Endodermal cell (in vitro differentiated cells): ENCODE data around the gene PCSK1. TPM values are rescaled to one million over a fixed set of nuclear protein-coding genes. Genes with fewer than 3 reads are reported as not detected.
"Not testable (repeated sequence)": the region's sequence is repeated elsewhere in the genome, so short reads cannot be mapped to it uniquely, and the experiment has no call there.

Experiments used
- DNase-seq: peaks from one replicate; pipeline ENCODE4 v3.0.0-alpha.2; 2017
- H3K27ac ChIP-seq: 2 replicates; pipeline ENCODE4 v1.5.1; 2013; ENCODE audit warnings: mild to moderate bottlenecking, low read depth, low read length, moderate library complexity
- H3K27me3 ChIP-seq: 2 replicates; pipeline ENCODE4 v1.6.1; 2013; ENCODE audit warnings: mild to moderate bottlenecking, low read length, moderate library complexity; ENCODE audit not compliant: insufficient read depth, control insufficient read depth, poor library complexity, severe bottlenecking
- H3K36me3 ChIP-seq: 2 replicates; pipeline ENCODE4 v1.7.0; 2013; ENCODE audit warnings: mild to moderate bottlenecking, low read length, moderate library complexity; ENCODE audit not compliant: control insufficient read depth, insufficient read depth
- H3K4me1 ChIP-seq: one replicate; pipeline ENCODE4 v1.7.0; 2013; ENCODE audit warnings: low read length; ENCODE audit not compliant: control insufficient read depth, insufficient read depth
- H3K4me3 ChIP-seq: 2 replicates; pipeline ENCODE4 v1.5.1; 2013; ENCODE audit warnings: mild to moderate bottlenecking, low read length, moderate library complexity
- H3K9ac ChIP-seq: 2 replicates; pipeline ENCODE4 v1.6.1; 2013; ENCODE audit warnings: mild to moderate bottlenecking, low read length, moderate library complexity; ENCODE audit not compliant: poor library complexity, severe bottlenecking; ENCODE audit errors: extremely low read depth
- H3K9me3 ChIP-seq: 2 replicates; pipeline ENCODE4 v1.6.1; 2013; ENCODE audit warnings: mild to moderate bottlenecking, low read length, moderate library complexity; ENCODE audit not compliant: control insufficient read depth
- H3K27ac Mint-ChIP-seq: 2 replicates; pipeline ENCODE4 v1.8.0; 2020; ENCODE audit warnings: mixed read lengths
- H3K27me3 Mint-ChIP-seq: 2 replicates; pipeline ENCODE4 v1.8.0; 2021; ENCODE audit warnings: mild to moderate bottlenecking, mixed read lengths; ENCODE audit not compliant: insufficient read depth
- H3K36me3 Mint-ChIP-seq: 2 replicates; pipeline ENCODE4 v1.8.0; 2020; ENCODE audit warnings: low read depth, mixed read lengths
- H3K4me1 Mint-ChIP-seq: 2 replicates; pipeline ENCODE4 v1.8.0; 2020; ENCODE audit warnings: mixed read lengths
- H3K4me3 Mint-ChIP-seq: 2 replicates; pipeline ENCODE4 v1.8.0; 2020; ENCODE audit warnings: mild to moderate bottlenecking, moderate library complexity, mixed read lengths
- H3K9me3 Mint-ChIP-seq: 2 replicates; pipeline ENCODE4 v1.8.0; 2020; ENCODE audit warnings: mild to moderate bottlenecking, mixed read lengths
- WGBS, 2 experiments: methylation state at CpG; one replicate each; pipeline versions ENCODE4 v1.1.5 to v1.1.7; 2013; ENCODE audit warnings: missing lambda C conversion rate in 2 of 2, mixed read lengths in 1 of 2; ENCODE audit not compliant: insufficient coverage in 1 of 2, insufficient read length in 1 of 2; 5-methylcytosine and 5-hydroxymethylcytosine counted together
- total RNA-seq, 2 donors: library from RNA; stranded (reverse); fragmentation: NEBNext Ultra II Directional in 1 of 2; extraction: Animal tissue kit (Norgen Biotek cat#: 25700) in 1 of 2; gene quantifications; 2 replicates in 1 of 2; 3 replicates in 1 of 2; pipeline ENCODE4 v1.2.1, GENCODE V29; 2021
- TF ChIP-seq, protein P1 (sequence below): fragments of 200-600 bp; sonication (generic); conservative IDR thresholded peaks from 2 replicates; pipeline ENCODE4 v1.5.0; 2021; ENCODE audit warnings: antibody characterized with exemption, mild to moderate bottlenecking

Gene PCSK1
- total RNA-seq, 2 donors from 2014 or later: not detected

DNA sequence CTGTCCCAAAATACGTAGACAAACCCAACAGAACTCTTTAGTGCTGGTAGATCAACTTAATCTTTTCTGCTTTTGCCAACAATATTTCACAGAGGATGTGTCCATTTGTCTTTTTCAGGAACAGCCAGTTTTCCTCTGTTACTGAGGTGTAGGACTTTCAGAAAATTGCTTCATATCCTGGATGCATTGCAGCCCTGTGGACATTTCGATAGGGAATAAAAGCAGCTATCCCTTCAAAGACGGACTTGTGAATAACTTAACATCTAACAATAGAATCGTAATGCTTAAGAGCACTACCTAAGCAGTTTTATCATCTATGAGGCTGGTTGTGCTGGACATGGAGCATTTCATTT, 59.7 kb downstream of the PCSK1 start:
- no peak overlapping the region for H3K4me3 Mint-ChIP-seq
- no peaks in the 10 kb centered on the region for H3K27me3 Mint-ChIP-seq
- TF ChIP-seq, protein P1, sequence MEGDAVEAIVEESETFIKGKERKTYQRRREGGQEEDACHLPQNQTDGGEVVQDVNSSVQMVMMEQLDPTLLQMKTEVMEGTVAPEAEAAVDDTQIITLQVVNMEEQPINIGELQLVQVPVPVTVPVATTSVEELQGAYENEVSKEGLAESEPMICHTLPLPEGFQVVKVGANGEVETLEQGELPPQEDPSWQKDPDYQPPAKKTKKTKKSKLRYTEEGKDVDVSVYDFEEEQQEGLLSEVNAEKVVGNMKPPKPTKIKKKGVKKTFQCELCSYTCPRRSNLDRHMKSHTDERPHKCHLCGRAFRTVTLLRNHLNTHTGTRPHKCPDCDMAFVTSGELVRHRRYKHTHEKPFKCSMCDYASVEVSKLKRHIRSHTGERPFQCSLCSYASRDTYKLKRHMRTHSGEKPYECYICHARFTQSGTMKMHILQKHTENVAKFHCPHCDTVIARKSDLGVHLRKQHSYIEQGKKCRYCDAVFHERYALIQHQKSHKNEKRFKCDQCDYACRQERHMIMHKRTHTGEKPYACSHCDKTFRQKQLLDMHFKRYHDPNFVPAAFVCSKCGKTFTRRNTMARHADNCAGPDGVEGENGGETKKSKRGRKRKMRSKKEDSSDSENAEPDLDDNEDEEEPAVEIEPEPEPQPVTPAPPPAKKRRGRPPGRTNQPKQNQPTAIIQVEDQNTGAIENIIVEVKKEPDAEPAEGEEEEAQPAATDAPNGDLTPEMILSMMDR: no peak
- peaks cover 5% of the 10 kb centered on the region for H3K4me1 Mint-ChIP-seq
- no peak for DNase-seq
- H3K36me3 Mint-ChIP-seq: no peaks in the 10 kb centered on the region
- Histone ChIP-seq H3K27me3 (no peaks in the 10 kb centered on the region), H3K36me3 (no peaks in the 10 kb centered on the region), H3K9me3 (no peaks in the 10 kb centered on the region), H3K9ac (no peak overlapping the region), H3K4me1 (no peaks in the 10 kb centered on the region), H3K4me3 (no peak overlapping the region), H3K27ac (peak overlapping the region; percentile 56)
- H3K9me3 Mint-ChIP-seq: peaks cover 2% of the 10 kb centered on the region
- H3K27ac Mint-ChIP-seq: no peak overlapping the region
- whole genome bisulfite sequencing, 2 experiments: 82 to 92% methylated on average over 2 to 4 of the region's 4 CpGs

DNA sequence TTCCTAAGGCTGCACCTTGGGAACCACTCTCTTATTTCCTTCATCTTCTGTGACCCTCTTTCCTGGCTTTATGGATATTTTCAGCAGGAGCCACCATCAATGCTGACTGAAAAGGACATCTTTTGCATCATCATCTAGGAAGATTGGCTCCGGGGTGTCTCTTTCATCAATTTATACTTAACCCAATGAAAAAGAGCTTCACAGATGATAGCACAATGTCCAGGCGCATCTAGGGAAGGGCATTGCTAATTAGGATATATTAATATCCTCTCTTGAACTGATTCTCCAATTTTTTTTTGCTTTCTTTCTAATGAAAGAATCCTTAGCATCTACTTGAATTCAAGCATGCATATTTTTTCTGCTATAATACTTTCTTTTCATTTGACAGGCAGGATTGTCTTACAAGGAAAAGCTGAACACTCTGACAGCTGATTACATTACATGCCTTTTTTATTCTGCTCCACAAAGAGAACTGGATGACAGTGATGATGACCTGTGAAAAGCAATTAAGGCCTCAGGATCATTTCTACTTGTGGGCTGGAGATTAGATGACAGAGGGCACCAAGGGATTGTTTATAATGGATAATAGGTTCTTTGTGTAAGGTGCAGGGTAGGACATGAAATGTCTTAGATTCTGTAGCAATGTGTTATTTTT, 60.2 kb downstream of the PCSK1 start:
- Histone ChIP-seq H3K9me3 (no peaks in the 10 kb centered on the region), H3K36me3 (no peaks in the 10 kb centered on the region), H3K9ac (no peak overlapping the region), H3K27ac (peak overlapping the region; percentile 56), H3K4me3 (no peak overlapping the region), H3K27me3 (no peaks in the 10 kb centered on the region), H3K4me1 (no peaks in the 10 kb centered on the region)
- TF ChIP-seq, protein P1: no peak
- Mint-ChIP-seq H3K27me3 (no peaks in the 10 kb centered on the region), H3K36me3 (no peaks in the 10 kb centered on the region), H3K9me3 (peaks cover 5% of the 10 kb centered on the region), H3K4me1 (peaks cover 5% of the 10 kb centered on the region), H3K27ac (no peak overlapping the region), H3K4me3 (no peak overlapping the region)
- WGBS, 2 experiments: 92 to 100% methylated on average over 1 to 2 of the region's 2 CpGs
- no peak for DNase-seq

DNA sequence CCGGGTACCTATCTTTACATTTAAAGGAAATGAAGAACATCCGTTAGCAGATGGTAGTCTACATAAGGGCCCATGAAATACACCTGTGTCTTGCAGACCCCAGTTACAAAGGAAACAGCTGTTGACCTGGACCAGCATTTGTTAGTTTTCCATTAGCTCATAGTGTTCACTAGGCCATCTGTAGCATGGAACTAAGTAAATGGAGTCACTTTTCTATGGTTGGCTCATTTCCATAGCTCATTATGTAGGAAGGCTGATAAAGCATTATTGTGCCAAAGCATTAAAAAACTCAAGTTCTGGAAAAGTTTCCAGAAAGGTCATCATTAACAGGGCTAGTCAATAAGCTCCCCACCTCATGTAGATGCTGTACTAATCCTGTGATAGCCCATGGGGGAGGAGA, 62.1 kb downstream of the PCSK1 start:
- no peaks in the 10 kb centered on the region for H3K27me3 ChIP-seq
- Mint-ChIP-seq H3K27ac (no peak overlapping the region), H3K4me1 (peaks cover 5% of the 10 kb centered on the region), H3K9me3 (peaks cover 8% of the 10 kb centered on the region), H3K4me3 (no peak overlapping the region), H3K27me3 (no peaks in the 10 kb centered on the region), H3K36me3 (no peaks in the 10 kb centered on the region)
- H3K4me3 ChIP-seq: no peak overlapping the region
- TF ChIP-seq, protein P1: no peak
- no peaks in the 10 kb centered on the region for H3K4me1 ChIP-seq
- H3K9ac ChIP-seq: no peak overlapping the region
- WGBS, 2 experiments: 93 to 100% methylated on average over 1 to 2 of the region's 2 CpGs
- H3K36me3 ChIP-seq: no peaks in the 10 kb centered on the region
- no peak for DNase-seq
- H3K9me3 ChIP-seq: no peaks in the 10 kb centered on the region
- no peak overlapping the region for H3K27ac ChIP-seq

DNA sequence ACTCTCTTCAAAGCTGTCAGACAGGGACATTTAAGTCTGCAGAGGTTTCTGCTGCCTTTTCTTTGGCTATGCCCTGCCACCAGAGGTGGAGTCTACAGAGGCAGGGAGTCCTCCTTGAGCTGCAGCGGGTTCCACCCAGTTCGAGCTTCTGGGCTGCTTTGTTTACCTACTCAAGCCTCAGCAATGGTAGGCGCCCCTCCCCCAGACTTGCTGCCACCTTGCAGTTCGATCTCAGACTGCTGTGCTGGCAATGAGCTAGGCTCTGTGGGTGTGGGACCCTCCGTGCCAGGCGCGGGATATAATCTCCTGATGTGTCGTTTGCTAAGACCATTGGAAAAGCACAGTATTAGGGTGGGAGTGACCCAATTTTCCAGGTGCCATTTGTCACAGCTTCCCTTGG, 65.7 kb downstream of the PCSK1 start:
- H3K4me3 ChIP-seq, H3K4me3 Mint-ChIP-seq, H3K36me3 Mint-ChIP-seq, H3K27ac Mint-ChIP-seq, H3K27me3 ChIP-seq, H3K36me3 ChIP-seq, DNase-seq, H3K27ac ChIP-seq, H3K27me3 Mint-ChIP-seq, H3K4me1 Mint-ChIP-seq, H3K9me3 ChIP-seq, H3K4me1 ChIP-seq, H3K9ac ChIP-seq: not testable (repeated sequence)
- WGBS, 2 experiments: 92% methylated on average over 6 to 8 of the region's 8 CpGs
- H3K9me3 Mint-ChIP-seq: peaks cover 10% of the 10 kb centered on the region
